Sigmoid colon (tissue), 7 donors: Measurements from ENCODE around the gene PHF20. TPM values are rescaled to one million over a fixed set of nuclear protein-coding genes. Genes with fewer than 3 reads are reported as not detected.
"Not testable (repeated sequence)": the region's sequence is repeated elsewhere in the genome, so short reads cannot be mapped to it uniquely, and the experiment has no call there.

Source experiments
- DNase-seq: peaks from one replicate; pipeline ENCODE4 v3.0.0-alpha.2; 2019
- H3K27ac ChIP-seq, 4 donors: fragments of 200-600 bp; sonication (generic); one replicate each; pipeline ENCODE4 v1.5.1; 2016 to 2019; ENCODE audit warnings: mild to moderate bottlenecking in 1 of 4
- H3K27me3 ChIP-seq, 3 donors: fragments of 200-600 bp; sonication (generic); one replicate each; pipeline ENCODE4 v1.5.1; 2019; ENCODE audit warnings: mild to moderate bottlenecking in 1 of 3
- H3K36me3 ChIP-seq, 4 donors: fragments of 200-600 bp; sonication (generic); one replicate each; pipeline ENCODE4 v1.5.1; 2016 to 2019
- H3K4me1 ChIP-seq, 4 donors: fragments of 200-600 bp; sonication (generic); one replicate each; pipeline ENCODE4 v1.5.1; 2017 to 2019
- H3K4me3 ChIP-seq, 4 donors: fragments of 200-600 bp; sonication (generic); one replicate each; pipeline ENCODE4 v1.5.1; 2017 to 2019; ENCODE audit warnings: mild to moderate bottlenecking in 2 of 4, moderate library complexity in 1 of 4
- H3K9me3 ChIP-seq, 4 donors: fragments of 200-600 bp in 3 of 4; sonication (generic) in 3 of 4; one replicate each; pipeline versions ENCODE4 v1.5.1 to v1.6.1; 2013 to 2019
- EP300 ChIP-seq, 4 donors: sonication (generic); formaldehyde crosslinking; IDR thresholded peaks; one replicate each; pipeline ENCODE4 v1.6.1; 2017; ENCODE audit warnings: antibody characterized with exemption in 4 of 4
- POLR2A ChIP-seq, 2 donors: fragments of 450-650 bp; IDR thresholded peaks; one replicate each; pipeline ENCODE4 v1.6.1; 2016; ENCODE audit warnings: antibody characterized with exemption in 2 of 2, mild to moderate bottlenecking in 2 of 2, moderate library complexity in 2 of 2
- POLR2AphosphoS5 ChIP-seq, 4 donors: sonication (generic); formaldehyde crosslinking; IDR thresholded peaks; one replicate each; pipeline ENCODE4 v1.6.1; 2017; ENCODE audit warnings: antibody characterized with exemption in 4 of 4
- WGBS, 2 donors: extraction: QIAGEN DNeasy Blood & Tissue Kit; methylation state at CpG; one replicate each; pipeline ENCODE4 v1.1.7; 2013; 5-methylcytosine and 5-hydroxymethylcytosine counted together
- intact Hi-C: fragments of 100-400 bp; cut with DNase I; formaldehyde crosslinking; loops from one replicate; pipeline ENCODE4 v1.15.1; 2023
- polyA plus RNA-seq, 3 donors: library from polyadenylated mRNA; stranded (reverse); fragments of 200-250 nt; gene quantifications; one replicate each; pipeline ENCODE4 v1.2.3, GENCODE V29; 2013
- total RNA-seq, 4 donors: library from RNA; depleted of rRNA; stranded (reverse); fragments of >200 nt; gene quantifications; one replicate each; pipeline ENCODE4 v1.1.0, GENCODE V29; 2016
- TF ChIP-seq, protein P1 (sequence below), 4 experiments: fragments of 450-650 bp in 3 of 4; fragments of 200-600 bp in 1 of 4; IDR thresholded peaks; one replicate each; pipeline ENCODE4 v1.5.1; 2016 to 2019; ENCODE audit warnings: antibody characterized with exemption in 4 of 4, mild to moderate bottlenecking in 3 of 4, moderate library complexity in 2 of 4
- donor health status: healthy with polysubstance abuse.
- donor health status: Bipolar disorder and iron deficiency.
- donor health status: healthy.

The PHF20 gene
- total and polyA plus RNA-seq, 7 donors = 10.8 to 49.7 (median 41.0) TPM

DNA sequence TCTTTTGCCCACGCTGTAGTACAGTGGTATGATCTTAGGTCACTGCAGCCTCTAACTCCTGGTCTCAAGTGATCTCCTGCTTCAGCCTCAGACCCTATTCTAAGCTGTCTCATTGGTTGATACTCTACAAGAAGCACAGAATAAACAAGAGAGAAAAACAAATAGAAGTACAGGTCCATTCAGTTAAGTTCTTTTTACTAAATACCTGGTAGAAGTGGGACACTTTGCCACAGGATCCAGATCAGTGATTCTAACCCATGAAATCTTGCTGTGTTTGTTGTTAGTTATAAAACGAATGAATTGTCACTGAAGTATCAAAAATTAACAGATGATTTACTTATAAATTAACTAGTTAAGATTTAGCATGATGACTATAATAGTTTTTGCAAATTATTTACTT lies 105.8 kb downstream of the PHF20 start:
- Histone ChIP-seq H3K27me3 (no peaks in the 10 kb centered on the region), H3K4me1 (no peaks in the 10 kb centered on the region), H3K27ac (no peak overlapping the region), H3K9me3 (no peaks in the 10 kb centered on the region), H3K4me3 (no peak overlapping the region), H3K36me3 (peaks cover 0 to 12% (median 1%) of the 10 kb centered on the region in 4 donors)
- intact Hi-C loops = no loop called here
- no peak for DNase-seq
- no peak for TF ChIP-seq POLR2AphosphoS5 (IDR thresholded peaks at IDR 0.05)
- 92 to 95% methylated on average over 2 of the region's 2 CpGs for WGBS, 2 donors

DNA sequence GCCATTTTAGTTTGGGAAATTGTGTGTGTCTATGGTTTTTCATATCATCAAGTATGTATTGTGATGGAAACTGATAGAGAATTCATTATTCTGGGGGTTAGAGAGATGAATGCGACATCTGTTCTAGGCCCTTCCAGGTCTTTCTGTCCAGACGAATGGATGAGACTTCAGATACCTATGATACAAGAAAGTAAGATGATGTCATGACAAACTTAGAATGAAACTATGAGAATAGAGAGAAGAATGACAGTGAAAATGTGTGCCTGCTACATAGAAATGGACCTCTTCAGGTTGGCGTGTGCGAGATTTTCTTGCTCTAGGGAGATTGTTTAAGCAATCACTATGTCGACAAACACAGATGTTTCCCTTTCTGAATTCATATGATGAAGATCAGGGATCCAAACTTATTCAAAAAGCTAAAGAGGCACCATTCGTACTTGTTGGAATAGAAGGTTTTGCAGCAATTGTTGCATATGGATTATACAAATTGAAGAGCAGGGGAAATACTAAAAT lies 106.4 kb downstream of the PHF20 start:
- Histone ChIP-seq H3K27me3 (no peaks in the 10 kb centered on the region), H3K4me3 (no peak overlapping the region), H3K36me3 (peaks cover 0 to 12% (median 1%) of the 10 kb centered on the region in 4 donors), H3K4me1 (peaks cover 0 to under 1% (median 0%) of the 10 kb centered on the region in 4 donors), H3K9me3 (no peaks in the 10 kb centered on the region), H3K27ac (no peak overlapping the region)
- TF ChIP-seq EP300 (IDR thresholded peaks at IDR 0.05) (no peak), POLR2A (IDR thresholded peaks at IDR 0.05) (no peak), POLR2AphosphoS5 (IDR thresholded peaks at IDR 0.05) (no peak)
- TF ChIP-seq, protein P1, sequence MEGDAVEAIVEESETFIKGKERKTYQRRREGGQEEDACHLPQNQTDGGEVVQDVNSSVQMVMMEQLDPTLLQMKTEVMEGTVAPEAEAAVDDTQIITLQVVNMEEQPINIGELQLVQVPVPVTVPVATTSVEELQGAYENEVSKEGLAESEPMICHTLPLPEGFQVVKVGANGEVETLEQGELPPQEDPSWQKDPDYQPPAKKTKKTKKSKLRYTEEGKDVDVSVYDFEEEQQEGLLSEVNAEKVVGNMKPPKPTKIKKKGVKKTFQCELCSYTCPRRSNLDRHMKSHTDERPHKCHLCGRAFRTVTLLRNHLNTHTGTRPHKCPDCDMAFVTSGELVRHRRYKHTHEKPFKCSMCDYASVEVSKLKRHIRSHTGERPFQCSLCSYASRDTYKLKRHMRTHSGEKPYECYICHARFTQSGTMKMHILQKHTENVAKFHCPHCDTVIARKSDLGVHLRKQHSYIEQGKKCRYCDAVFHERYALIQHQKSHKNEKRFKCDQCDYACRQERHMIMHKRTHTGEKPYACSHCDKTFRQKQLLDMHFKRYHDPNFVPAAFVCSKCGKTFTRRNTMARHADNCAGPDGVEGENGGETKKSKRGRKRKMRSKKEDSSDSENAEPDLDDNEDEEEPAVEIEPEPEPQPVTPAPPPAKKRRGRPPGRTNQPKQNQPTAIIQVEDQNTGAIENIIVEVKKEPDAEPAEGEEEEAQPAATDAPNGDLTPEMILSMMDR (IDR thresholded peaks at IDR 0.05) = no peak
- intact Hi-C loops = no loop called here
- no peak for DNase-seq
- WGBS, 2 donors = 94 to 97% methylated on average over 6 of the region's 6 CpGs

DNA sequence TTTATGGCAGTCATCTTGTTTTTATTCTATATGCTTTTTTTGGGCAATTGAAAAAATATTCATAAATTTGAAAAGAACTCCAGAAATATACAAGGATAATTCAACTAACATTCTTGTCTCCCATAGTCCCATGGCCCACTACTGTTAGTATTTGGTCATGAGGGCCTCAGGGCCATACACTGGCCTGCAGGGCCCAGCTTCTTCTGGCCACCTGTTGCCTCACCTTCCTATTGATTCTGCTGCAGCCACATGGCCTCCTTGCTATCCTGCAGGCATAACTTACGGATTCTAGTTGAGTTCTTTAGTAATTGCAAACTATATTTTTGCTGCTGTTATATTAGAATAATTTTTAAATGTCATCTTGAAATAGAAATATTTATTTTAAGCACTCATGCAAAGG lies 109.9 kb downstream of the PHF20 start:
- 96 to 100% methylated on average over 1 of the region's 1 CpG for WGBS, 2 donors
- DNase-seq = no peak
- H3K4me3 ChIP-seq = no peak overlapping the region
- H3K36me3 ChIP-seq = peaks cover 0 to 8% (median 1%) of the 10 kb centered on the region in 4 donors
- no peak for TF ChIP-seq POLR2A (IDR thresholded peaks at IDR 0.05)
- no peak for TF ChIP-seq POLR2AphosphoS5 (IDR thresholded peaks at IDR 0.05)
- TF ChIP-seq, protein P1 (IDR thresholded peaks at IDR 0.05) = no peak
- TF ChIP-seq EP300 (IDR thresholded peaks at IDR 0.05) = no peak
- no peak overlapping the region for H3K27ac ChIP-seq
- no peaks in the 10 kb centered on the region for H3K9me3 ChIP-seq
- intact Hi-C loops = loop anchor here (5.0 to 10.0 kb wide), 4 partner anchors 109 to 419 kb away; partner anchors contain the start of gene PHF20
- H3K4me1 ChIP-seq = peaks cover 0 to 21% (median 13%) of the 10 kb centered on the region in 4 donors
- no peaks in the 10 kb centered on the region for H3K27me3 ChIP-seq

DNA sequence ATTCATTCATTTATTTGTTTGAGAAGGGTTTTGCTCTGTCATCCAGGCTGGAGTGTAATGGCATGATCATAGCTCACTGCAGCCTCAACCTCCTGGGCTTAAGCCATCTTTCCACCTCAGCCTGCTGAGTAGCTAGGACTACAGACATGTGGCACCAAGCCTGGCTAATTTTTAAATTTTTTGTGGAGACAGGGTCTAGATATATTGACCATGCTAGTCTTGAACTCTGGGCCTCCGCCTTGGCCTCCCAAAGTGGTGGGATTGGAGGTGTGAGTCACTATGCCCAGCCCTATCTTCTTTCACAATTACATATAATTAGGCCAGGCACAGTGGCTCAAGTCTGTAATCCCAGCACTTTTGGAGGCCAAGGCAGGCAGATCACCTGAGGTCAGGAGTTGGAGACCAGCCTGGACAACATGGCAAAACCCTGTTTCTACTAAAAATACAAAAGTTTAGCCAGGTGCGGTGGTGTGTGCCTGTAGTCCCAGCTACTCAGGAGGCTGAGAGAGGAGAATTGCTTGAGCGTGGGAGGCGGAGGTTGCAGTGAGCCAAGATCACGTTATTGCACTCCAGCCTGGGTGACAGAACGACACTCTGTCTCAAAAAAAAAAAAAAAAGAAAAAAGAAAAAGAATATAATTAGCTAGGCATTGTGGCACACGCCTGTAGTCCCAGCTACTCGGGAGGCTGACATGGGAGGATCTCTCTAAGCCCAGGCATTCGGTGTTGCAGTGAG lies 110.8 kb downstream of the PHF20 start:
- H3K9me3 ChIP-seq, H3K36me3 ChIP-seq, H3K4me3 ChIP-seq, DNase-seq, H3K27me3 ChIP-seq: not testable (repeated sequence)
- WGBS, 2 donors = 90 to 94% methylated on average over 9 of the region's 9 CpGs
- Histone ChIP-seq H3K27ac (peak overlapping the region; percentile 70 to 88 (median 78)), H3K4me1 (peaks cover 0 to 27% (median 15%) of the 10 kb centered on the region in 4 donors)
- intact Hi-C loops = loop anchor here (5.0 to 10.0 kb wide), 4 partner anchors 110 to 420 kb away; partner anchors contain the start of gene PHF20

DNA sequence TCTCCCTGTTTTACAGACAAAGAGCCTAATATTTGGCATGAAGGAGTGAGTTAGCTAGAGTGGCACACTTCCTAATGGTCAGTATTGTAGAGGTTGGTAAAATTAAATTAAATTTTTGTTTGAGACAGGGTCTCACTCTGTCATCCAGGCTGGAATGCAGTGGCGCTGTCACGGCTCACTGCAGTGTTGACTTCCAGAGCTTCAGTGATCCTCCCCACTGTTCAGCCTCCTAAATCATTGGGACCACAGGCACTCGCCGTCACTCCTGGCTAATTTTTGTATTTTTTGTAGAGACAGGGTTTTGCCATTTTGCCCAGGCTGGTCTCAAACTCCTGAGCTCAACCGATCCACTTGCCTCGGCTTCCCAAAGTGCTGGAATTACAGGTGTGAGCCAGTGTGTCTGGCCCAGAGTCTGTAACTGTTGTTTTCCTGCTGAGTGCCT lies 111.5 kb downstream of the PHF20 start:
- intact Hi-C loops = loop anchor here (5.0 to 10.0 kb wide), 4 partner anchors 111 to 421 kb away; partner anchors contain the start of gene PHF20
- H3K4me1 ChIP-seq = peaks cover 0 to 27% (median 15%) of the 10 kb centered on the region in 4 donors

More for the DNA sequence above, 111.5 kb downstream of the PHF20 start:
- H3K9me3 ChIP-seq = no peaks in the 10 kb centered on the region
- H3K27me3 ChIP-seq = no peaks in the 10 kb centered on the region
- peaks cover 0 to 6% (median under 1%) of the 10 kb centered on the region in 4 donors for H3K36me3 ChIP-seq
- 95 to 97% methylated on average over 6 of the region's 6 CpGs for WGBS, 2 donors
- DNase-seq = no peak
- H3K27ac ChIP-seq = peak overlapping the region; percentile 70 to 88 (median 78)
- peak overlapping the region in 1 of 4 donors; percentile 33 for H3K4me3 ChIP-seq
- no peak for TF ChIP-seq POLR2A (IDR thresholded peaks at IDR 0.05)
- TF ChIP-seq POLR2AphosphoS5 (IDR thresholded peaks at IDR 0.05) = no peak
- TF ChIP-seq, protein P1 (IDR thresholded peaks at IDR 0.05) = no peak
- TF ChIP-seq EP300 (IDR thresholded peaks at IDR 0.05) = no peak
